ENCODE measurements around the gene RASSF1. TPM values are rescaled to one million over a fixed set of nuclear protein-coding genes. Genes with fewer than 3 reads are reported as not detected.

RASSF1 gene, protein sequence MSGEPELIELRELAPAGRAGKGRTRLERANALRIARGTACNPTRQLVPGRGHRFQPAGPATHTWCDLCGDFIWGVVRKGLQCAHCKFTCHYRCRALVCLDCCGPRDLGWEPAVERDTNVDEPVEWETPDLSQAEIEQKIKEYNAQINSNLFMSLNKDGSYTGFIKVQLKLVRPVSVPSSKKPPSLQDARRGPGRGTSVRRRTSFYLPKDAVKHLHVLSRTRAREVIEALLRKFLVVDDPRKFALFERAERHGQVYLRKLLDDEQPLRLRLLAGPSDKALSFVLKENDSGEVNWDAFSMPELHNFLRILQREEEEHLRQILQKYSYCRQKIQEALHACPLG
- total RNA-seq: 10 to 100 TPM; 33.9 to 63.3 (median 39.7) TPM

DNA sequence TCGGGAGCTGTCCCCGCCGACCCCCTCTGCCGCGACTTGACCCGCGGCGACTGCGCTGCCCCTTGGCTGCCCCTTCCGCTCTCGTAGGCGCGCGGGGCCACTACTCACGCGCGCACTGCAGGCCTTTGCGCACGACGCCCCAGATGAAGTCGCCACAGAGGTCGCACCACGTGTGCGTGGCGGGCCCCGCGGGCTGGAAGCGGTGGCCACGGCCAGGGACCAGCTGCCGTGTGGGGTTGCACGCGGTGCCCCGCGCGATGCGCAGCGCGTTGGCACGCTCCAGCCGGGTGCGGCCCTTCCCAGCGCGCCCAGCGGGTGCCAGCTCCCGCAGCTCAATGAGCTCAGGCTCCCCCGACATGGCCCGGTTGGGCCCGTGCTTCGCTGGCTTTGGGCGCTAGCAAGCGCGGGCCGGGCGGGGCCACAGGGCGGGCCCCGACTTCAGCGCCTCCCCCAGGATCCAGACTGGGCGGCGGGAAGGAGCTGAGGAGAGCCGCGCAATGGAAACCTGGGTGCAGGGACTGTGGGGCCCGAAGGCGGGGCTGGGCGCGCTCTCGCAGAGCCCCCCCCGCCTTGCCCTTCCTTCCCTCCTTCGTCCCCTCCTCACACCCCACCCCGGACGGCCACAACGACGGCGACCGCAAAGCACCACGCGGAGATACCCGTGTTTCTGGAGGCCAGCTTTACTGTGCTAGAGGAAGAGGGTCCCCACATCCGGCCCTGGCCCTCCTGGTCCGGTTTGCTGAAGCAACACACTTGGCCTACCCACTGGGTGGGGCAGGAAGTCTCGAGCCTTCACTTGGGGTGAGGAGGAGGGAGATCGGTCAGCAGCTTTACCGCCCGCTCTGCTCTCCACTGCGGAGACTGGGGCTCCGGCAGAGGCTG is at the start of gene RASSF1:
Gene RASSF1, minus strand, starts transcription at position 389 of the 882 bp plus-strand sequence. Its CDS starts 31 bp downstream, at position 358.
- peak within 1 kb of the TSS; percentile 73 for H3K4me3 ChIP-seq
- H3K4me1 ChIP-seq: peaks cover 70% of the 10 kb centered on the region
- peak within 1 kb of the TSS; percentile 94 for H3K27ac ChIP-seq
- TF ChIP-seq, protein P1, sequence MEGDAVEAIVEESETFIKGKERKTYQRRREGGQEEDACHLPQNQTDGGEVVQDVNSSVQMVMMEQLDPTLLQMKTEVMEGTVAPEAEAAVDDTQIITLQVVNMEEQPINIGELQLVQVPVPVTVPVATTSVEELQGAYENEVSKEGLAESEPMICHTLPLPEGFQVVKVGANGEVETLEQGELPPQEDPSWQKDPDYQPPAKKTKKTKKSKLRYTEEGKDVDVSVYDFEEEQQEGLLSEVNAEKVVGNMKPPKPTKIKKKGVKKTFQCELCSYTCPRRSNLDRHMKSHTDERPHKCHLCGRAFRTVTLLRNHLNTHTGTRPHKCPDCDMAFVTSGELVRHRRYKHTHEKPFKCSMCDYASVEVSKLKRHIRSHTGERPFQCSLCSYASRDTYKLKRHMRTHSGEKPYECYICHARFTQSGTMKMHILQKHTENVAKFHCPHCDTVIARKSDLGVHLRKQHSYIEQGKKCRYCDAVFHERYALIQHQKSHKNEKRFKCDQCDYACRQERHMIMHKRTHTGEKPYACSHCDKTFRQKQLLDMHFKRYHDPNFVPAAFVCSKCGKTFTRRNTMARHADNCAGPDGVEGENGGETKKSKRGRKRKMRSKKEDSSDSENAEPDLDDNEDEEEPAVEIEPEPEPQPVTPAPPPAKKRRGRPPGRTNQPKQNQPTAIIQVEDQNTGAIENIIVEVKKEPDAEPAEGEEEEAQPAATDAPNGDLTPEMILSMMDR (IDR thresholded peaks at IDR 0.05): no peak
- TF ChIP-seq EP300 (IDR thresholded peaks at IDR 0.05) (no peak), POLR2A (IDR thresholded peaks at IDR 0.05) (peak in 1 of 2 donors; percentile 45), POLR2AphosphoS5 (IDR thresholded peaks at IDR 0.05) (peak in 2 of 3 donors; percentile 22 to 67)
- H3K9me3 ChIP-seq: no peaks in the 10 kb centered on the region
- 6% methylated on average over 26 of the region's 85 CpGs for WGBS
- peak in 1 of 2 donors; percentile 92 for DNase-seq (ENCODE audit: low spot score in 2 of 2)
- no peaks in the 10 kb centered on the region for H3K36me3 ChIP-seq
- no peaks in the 10 kb centered on the region for H3K27me3 ChIP-seq

DNA sequence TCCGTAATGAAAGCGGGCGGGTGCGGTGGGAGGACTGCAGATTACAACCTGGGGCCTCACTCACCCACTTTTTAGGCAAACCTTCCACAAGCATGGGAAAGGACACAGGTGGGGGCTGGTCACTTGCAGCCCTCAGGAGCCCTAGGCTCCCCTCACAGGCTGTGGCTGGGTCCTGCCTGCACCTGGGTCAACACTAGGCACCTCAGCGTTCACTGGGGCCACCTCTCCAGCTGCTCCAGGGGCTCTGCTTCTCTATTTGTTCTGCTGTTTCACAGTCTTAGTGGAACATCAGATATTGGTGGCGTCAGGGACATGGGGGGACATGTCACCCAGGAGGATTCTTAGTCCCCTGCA is 48.8 kb upstream of the RASSF1 start:
- peaks cover 37% of the 10 kb centered on the region for H3K4me1 ChIP-seq
- TF ChIP-seq POLR2AphosphoS5 (IDR thresholded peaks at IDR 0.05) (no peak), EP300 (IDR thresholded peaks at IDR 0.05) (no peak), POLR2A (IDR thresholded peaks at IDR 0.05) (no peak)
- TF ChIP-seq, protein P1 (IDR thresholded peaks at IDR 0.05): no peak
- 94% methylated on average over 6 of the region's 6 CpGs for WGBS
- no peak overlapping the region for H3K27ac ChIP-seq
- H3K27me3 ChIP-seq: no peaks in the 10 kb centered on the region
- DNase-seq (ENCODE audit: low spot score in 2 of 2): no peak
- no peak overlapping the region for H3K4me3 ChIP-seq
- no peaks in the 10 kb centered on the region for H3K9me3 ChIP-seq
- H3K36me3 ChIP-seq: no peaks in the 10 kb centered on the region

DNA sequence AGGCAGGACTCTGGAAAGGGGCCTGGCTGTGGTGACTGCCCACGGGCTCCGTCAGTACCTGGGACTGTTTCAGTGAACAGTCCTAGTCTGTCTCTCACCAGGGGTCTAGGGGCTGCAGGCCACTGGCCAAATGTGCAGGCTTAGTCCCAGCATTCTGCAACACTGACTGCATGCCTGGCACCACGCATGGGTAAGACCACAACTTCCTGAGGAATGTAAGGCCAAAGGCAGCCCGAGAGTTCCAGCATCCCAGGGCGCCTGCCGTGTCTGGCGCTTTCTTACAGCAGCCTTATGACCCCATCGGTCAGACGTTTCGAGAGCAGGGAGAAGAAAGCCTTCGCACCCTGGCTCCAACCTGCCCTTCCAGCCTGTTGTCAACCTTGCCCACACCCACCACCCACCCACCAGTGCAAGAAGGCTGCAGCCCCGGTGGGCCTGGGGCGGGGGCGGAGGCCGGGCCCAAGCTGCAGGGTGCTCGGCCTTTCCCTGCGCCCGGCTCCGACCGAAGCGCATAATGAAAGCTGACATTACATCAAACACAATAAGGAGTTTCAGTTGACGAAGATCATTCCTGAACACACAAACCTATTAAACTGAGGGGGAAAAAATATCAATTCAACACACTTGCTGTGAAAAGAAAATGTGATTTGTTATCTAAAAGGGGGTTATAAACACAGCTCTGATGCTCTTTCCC is 48.2 kb upstream of the RASSF1 start:
- no peak for DNase-seq (ENCODE audit: low spot score in 2 of 2)
- H3K9me3 ChIP-seq: no peaks in the 10 kb centered on the region
- H3K4me3 ChIP-seq: no peak overlapping the region
- H3K27ac ChIP-seq: no peak overlapping the region
- no peaks in the 10 kb centered on the region for H3K36me3 ChIP-seq
- peaks cover 40% of the 10 kb centered on the region for H3K4me1 ChIP-seq
- TF ChIP-seq EP300 (IDR thresholded peaks at IDR 0.05) (no peak), POLR2A (IDR thresholded peaks at IDR 0.05) (no peak), POLR2AphosphoS5 (IDR thresholded peaks at IDR 0.05) (no peak)
- TF ChIP-seq, protein P1 (IDR thresholded peaks at IDR 0.05): no peak
- WGBS: 81% methylated on average over 14 of the region's 22 CpGs
- H3K27me3 ChIP-seq: no peaks in the 10 kb centered on the region

DNA sequence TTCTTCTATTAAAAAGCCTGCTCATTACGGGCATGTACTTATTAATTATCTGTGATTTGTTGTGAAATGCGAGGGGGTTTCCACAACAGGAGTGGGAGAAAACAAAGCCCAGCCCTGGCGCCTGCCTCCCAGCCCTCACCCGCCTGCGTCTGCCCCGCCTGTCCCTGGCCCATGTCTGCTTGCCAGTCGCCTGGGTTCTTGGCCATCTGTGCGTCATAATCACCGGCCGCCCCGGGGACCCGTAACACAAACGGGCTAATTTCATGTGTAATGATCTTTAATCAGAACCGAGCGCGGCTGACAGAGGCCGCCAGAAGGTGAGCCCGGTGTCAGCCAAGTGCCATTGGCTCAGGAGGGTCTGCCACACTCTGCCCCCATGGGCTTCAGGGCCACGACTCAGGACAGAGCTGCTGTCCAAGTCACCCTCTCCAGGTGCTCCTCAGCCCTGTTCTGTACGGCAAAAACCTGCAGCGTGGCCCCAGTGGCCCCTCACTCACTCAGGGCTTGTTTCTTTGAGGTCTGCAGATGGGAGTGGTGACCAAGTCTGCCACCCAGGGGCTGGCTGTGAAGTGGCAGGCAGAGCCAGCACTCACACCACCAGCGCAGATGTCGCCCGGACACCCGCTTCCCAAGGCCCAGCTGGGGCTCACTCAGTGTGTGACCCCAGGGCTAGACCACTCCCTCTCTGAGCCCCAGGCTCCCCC is 47.5 kb upstream of the RASSF1 start:
- H3K9me3 ChIP-seq: no peaks in the 10 kb centered on the region
- H3K4me3 ChIP-seq: no peak overlapping the region
- H3K4me1 ChIP-seq: peaks cover 44% of the 10 kb centered on the region
- no peaks in the 10 kb centered on the region for H3K27me3 ChIP-seq
- H3K27ac ChIP-seq: no peak overlapping the region
- no peaks in the 10 kb centered on the region for H3K36me3 ChIP-seq
- TF ChIP-seq POLR2AphosphoS5 (IDR thresholded peaks at IDR 0.05) (no peak), POLR2A (IDR thresholded peaks at IDR 0.05) (no peak), EP300 (IDR thresholded peaks at IDR 0.05) (no peak)
- TF ChIP-seq, protein P1 (IDR thresholded peaks at IDR 0.05): peak in 1 of 2 donors; percentile 30
- no peak for DNase-seq (ENCODE audit: low spot score in 2 of 2)
- 69% methylated on average over 19 of the region's 25 CpGs for WGBS

All from suprapubic skin (tissue), 4 donors.